B cell (primary cell): ENCODE results near the gene GAL3ST2. TPM values are rescaled to one million over a fixed set of nuclear protein-coding genes. Genes with fewer than 3 reads are reported as not detected.

Source experiments
- ATAC-seq: fragments of 200-7000 bp; cut with Tn5 transposase; one replicate; pipeline ENCODE4 v1.10.0; 2021; ENCODE audit warnings: low read depth, mild to moderate bottlenecking, moderate number of reproducible peaks, moderate library complexity
- CTCF ChIA-PET: fragments of 350-600 bp; sonication (Branson Sonifier 250); formaldehyde crosslinking; loops from one replicate; lab custom pipeline; 2021; ENCODE audit warnings: antibody characterized with exemption, inconsistent platforms; lab: Charles Lee
- POLR2A ChIA-PET: fragments of 350-600 bp; sonication (Branson Sonifier 250); formaldehyde crosslinking; loops from one replicate; lab custom pipeline; 2021; ENCODE audit warnings: antibody characterized with exemption; lab: Charles Lee
- DNase-seq: peaks from one replicate; pipeline ENCODE4 v3.0.0; 2013
- H2AFZ ChIP-seq: 2 replicates; pipeline ENCODE4 v1.6.1; 2012; ENCODE audit warnings: mild to moderate bottlenecking, low read depth, low read length; ENCODE audit not compliant: insufficient read depth, poor library complexity, severe bottlenecking
- H3K27ac ChIP-seq, 2 donors: 1 replicate in 1 of 2; 2 replicates in 1 of 2; pipeline ENCODE4 v1.5.1; 2012 to 2013; ENCODE audit warnings: low read length in 2 of 2, mild to moderate bottlenecking in 2 of 2, moderate library complexity in 1 of 2
- H3K27me3 ChIP-seq, 4 experiments: fragments of 200-600 bp in 1 of 4; sonication (generic) in 1 of 4; replicated peaks in 1 of 4; 1 replicate in 2 of 4; 2 replicates in 2 of 4; pipeline versions ENCODE4 v1.6.1 to v1.7.0; 2013 to 2016; ENCODE audit warnings: low read length in 3 of 4, mild to moderate bottlenecking in 2 of 4, mixed read lengths in 1 of 4, moderate library complexity in 1 of 4; ENCODE audit not compliant: insufficient read depth in 4 of 4, control insufficient read depth in 3 of 4; ENCODE audit errors: control extremely low read depth in 1 of 4
- H3K36me3 ChIP-seq, 2 experiments: replicated peaks in 1 of 2; 1 replicate in 1 of 2; 2 replicates in 1 of 2; pipeline versions ENCODE4 v1.6.1 to v1.7.1; 2013; ENCODE audit warnings: low read length in 1 of 2; ENCODE audit not compliant: insufficient read depth in 2 of 2, control insufficient read depth in 1 of 2; ENCODE audit errors: control extremely low read depth in 1 of 2, extremely low read depth in 1 of 2
- H3K4me1 ChIP-seq, 2 donors: fragments of 200-600 bp in 1 of 2; sonication (generic) in 1 of 2; 1 replicate in 1 of 2; 2 replicates in 1 of 2; pipeline versions ENCODE4 v1.5.1 to v1.6.1; 2013 to 2017; ENCODE audit warnings: low read length in 2 of 2; ENCODE audit not compliant: control insufficient read depth in 2 of 2, insufficient read depth in 2 of 2
- H3K4me2 ChIP-seq: replicated peaks from 2 replicates; pipeline ENCODE3; 2012; ENCODE audit warnings: mild to moderate bottlenecking, low read depth, low read length; ENCODE audit not compliant: poor library complexity, severe bottlenecking
- H3K4me3 ChIP-seq, 5 experiments: fragments of 200-600 bp in 1 of 5; sonication (generic) in 1 of 5; 1 replicate in 3 of 5; 2 replicates in 2 of 5; pipeline versions ENCODE4 v1.5.1 to v1.7.0; 2011 to 2016; ENCODE audit warnings: low read length in 4 of 5, mild to moderate bottlenecking in 4 of 5, low read depth in 2 of 5, control low read depth in 1 of 5, moderate library complexity in 1 of 5; ENCODE audit not compliant: insufficient read depth in 1 of 5; ENCODE audit errors: control extremely low read depth in 1 of 5, extremely low read depth in 1 of 5
- H3K79me2 ChIP-seq: fragments of 200-600 bp; sonication (generic); one replicate; pipeline ENCODE4 v1.6.0; 2016; ENCODE audit warnings: low read length; ENCODE audit not compliant: control insufficient read depth, insufficient read depth
- H3K9ac ChIP-seq: fragments of 200-600 bp; sonication (generic); 2 replicates; pipeline ENCODE4 v1.6.1; 2017; ENCODE audit warnings: mild to moderate bottlenecking, low read length, moderate library complexity
- H3K9me3 ChIP-seq, 3 donors: one replicate each; pipeline versions ENCODE4 v1.6.1 to v1.7.1; 2013; ENCODE audit warnings: low read length in 2 of 3; ENCODE audit not compliant: control insufficient read depth in 2 of 3, insufficient read depth in 1 of 3; ENCODE audit errors: control extremely low read depth in 1 of 3
- H4K20me1 ChIP-seq: 2 replicates; pipeline ENCODE4 v1.6.0; 2012; ENCODE audit warnings: mild to moderate bottlenecking, low read length; ENCODE audit not compliant: insufficient read depth, control insufficient read depth, poor library complexity, severe bottlenecking
- H3K27ac Mint-ChIP-seq: one replicate; pipeline ENCODE4 v1.8.0; 2021; ENCODE audit warnings: mixed read lengths
- H3K27me3 Mint-ChIP-seq: one replicate; pipeline ENCODE4 v1.8.0; 2021; ENCODE audit warnings: mixed read lengths
- H3K4me1 Mint-ChIP-seq: one replicate; pipeline ENCODE4 v1.8.0; 2021; ENCODE audit warnings: mixed read lengths
- H3K4me3 Mint-ChIP-seq: one replicate; pipeline ENCODE4 v1.8.0; 2021; ENCODE audit warnings: mixed read lengths
- H3K9me3 Mint-ChIP-seq: one replicate; pipeline ENCODE4 v1.8.0; 2022; ENCODE audit warnings: mixed read lengths; ENCODE audit not compliant: insufficient read depth
- CTCF ChIP-seq: fragments of 200-600 bp; IDR thresholded peaks from one replicate; pipeline ENCODE4 v1.8.0; 2022; ENCODE audit warnings: antibody characterized with exemption, mild to moderate bottlenecking
- EZH2 ChIP-seq: IDR thresholded peaks from 2 replicates; pipeline ENCODE4 v1.6.1; 2012; ENCODE audit warnings: borderline replicate concordance, low read depth, mild to moderate bottlenecking, moderate library complexity, low read length; ENCODE audit not compliant: insufficient read depth, poor library complexity, severe bottlenecking
- WGBS: methylation state at CpG from one replicate; pipeline ENCODE4 v1.1.5; 2013; ENCODE audit warnings: missing lambda C conversion rate; ENCODE audit not compliant: insufficient coverage; 5-methylcytosine and 5-hydroxymethylcytosine counted together
- intact Hi-C: fragments of 100-400 bp; cut with micrococcal nuclease; formaldehyde crosslinking; loops from one replicate; pipeline ENCODE4 v1.10.0; 2022
- polyA plus RNA-seq: library from polyadenylated mRNA; depleted of rRNA; stranded (reverse); fragments of >200 nt; gene quantifications from 2 replicates; pipeline ENCODE4 v1.2.3, GENCODE V29; 2012
- total RNA-seq, 2 donors: library from RNA; stranded (reverse); fragments of 120-200 nt in 1 of 2; gene quantifications; 1 replicate in 1 of 2; 2 replicates in 1 of 2; pipeline versions ENCODE4 v1.2.3 to v1.2.4, GENCODE V29; 2013 to 2022

GAL3ST2 gene
- total and polyA plus RNA-seq, 2 donors (not counting 1 experiment from before 2014, with no cell fraction given) = 0.10 TPM; not detected in 1

- ATAC-seq (no peak), DNase-seq (no peak)
- TF ChIP-seq CTCF (no peak), EZH2 (no peak)
- H3K79me2 ChIP-seq = no peaks in the 10 kb centered on the region
- ChIA-PET POLR2A (interaction anchor here (0.6 kb wide), 1 partner anchor 13 kb away, joined by 5 read pairs; no protein-coding TSS in a partner anchor), CTCF (no interaction called here)
- no peak overlapping the region for H3K9ac ChIP-seq
- Mint-ChIP-seq H3K4me3 (no peak overlapping the region), H3K9me3 (no peaks in the 10 kb centered on the region), H3K27ac (no peak overlapping the region), H3K27me3 (peaks cover 4% of the 10 kb centered on the region), H3K4me1 (peaks cover 9% of the 10 kb centered on the region)
- no peak overlapping the region for H3K4me2 ChIP-seq
- no peaks in the 10 kb centered on the region for H3K9me3 ChIP-seq
- intact Hi-C loops = no loop called here
- H3K4me1 ChIP-seq = peaks cover 0 to 15% of the 10 kb centered on the region in 2 donors
- H3K36me3 ChIP-seq = no peaks in the 10 kb centered on the region
- no peak overlapping the region for H3K27ac ChIP-seq
- H3K27me3 ChIP-seq = peaks cover 0 to 13% (median 0%) of the 10 kb centered on the region in 4 experiments
- H4K20me1 ChIP-seq = no peaks in the 10 kb centered on the region
- no peak overlapping the region for H2AFZ ChIP-seq
- no peak overlapping the region for H3K4me3 ChIP-seq
- 63% methylated on average over 36 of the region's 40 CpGs for whole genome bisulfite sequencing
These were observed 2.0 kb upstream of the GAL3ST2 start for GRCh38 chr2:241774419-241775222.
